ENCODE data around the gene SORCS2.

GRCh38 chr4:7459471-7459870 is 267.1 kb downstream of the SORCS2 start:
- TF ChIP-seq, protein P1, sequence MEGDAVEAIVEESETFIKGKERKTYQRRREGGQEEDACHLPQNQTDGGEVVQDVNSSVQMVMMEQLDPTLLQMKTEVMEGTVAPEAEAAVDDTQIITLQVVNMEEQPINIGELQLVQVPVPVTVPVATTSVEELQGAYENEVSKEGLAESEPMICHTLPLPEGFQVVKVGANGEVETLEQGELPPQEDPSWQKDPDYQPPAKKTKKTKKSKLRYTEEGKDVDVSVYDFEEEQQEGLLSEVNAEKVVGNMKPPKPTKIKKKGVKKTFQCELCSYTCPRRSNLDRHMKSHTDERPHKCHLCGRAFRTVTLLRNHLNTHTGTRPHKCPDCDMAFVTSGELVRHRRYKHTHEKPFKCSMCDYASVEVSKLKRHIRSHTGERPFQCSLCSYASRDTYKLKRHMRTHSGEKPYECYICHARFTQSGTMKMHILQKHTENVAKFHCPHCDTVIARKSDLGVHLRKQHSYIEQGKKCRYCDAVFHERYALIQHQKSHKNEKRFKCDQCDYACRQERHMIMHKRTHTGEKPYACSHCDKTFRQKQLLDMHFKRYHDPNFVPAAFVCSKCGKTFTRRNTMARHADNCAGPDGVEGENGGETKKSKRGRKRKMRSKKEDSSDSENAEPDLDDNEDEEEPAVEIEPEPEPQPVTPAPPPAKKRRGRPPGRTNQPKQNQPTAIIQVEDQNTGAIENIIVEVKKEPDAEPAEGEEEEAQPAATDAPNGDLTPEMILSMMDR (IDR thresholded peaks at IDR 0.05 in 4 of 5, conservative IDR thresholded peaks at IDR 0.05 in 1 of 5) = no peak
- TF ChIP-seq POLR2A (IDR thresholded peaks at IDR 0.05) = no peak

All from gastrocnemius medialis (tissue), 4 donors.